ENCODE data around the gene KDM2B. TPM values are rescaled to one million over a fixed set of nuclear protein-coding genes. Genes with fewer than 3 reads are reported as not detected.

Gene KDM2B
- polyA plus RNA-seq, 1 donor (not counting 4 experiments of a cell fraction or from before 2014, with no cell fraction given) = 10.3 TPM

DNA sequence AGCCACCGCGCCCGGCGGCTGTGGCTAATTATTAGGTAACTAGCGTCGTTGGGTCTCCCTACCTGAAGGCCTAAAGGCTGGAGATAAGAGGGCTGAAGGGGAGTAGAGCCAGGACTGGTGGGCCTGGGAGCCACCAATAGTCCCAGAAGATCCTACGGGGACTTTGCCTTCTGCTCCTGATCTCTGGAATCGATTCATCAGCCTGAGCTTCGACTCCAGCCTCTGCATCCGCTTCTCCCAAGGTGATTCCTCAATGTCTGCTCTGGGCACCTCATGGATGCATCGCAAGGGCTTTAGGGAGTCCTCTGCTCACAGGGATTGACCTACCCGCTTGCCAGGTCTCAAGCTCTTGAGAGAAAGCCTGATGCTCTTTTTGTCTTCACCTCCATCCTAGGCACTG, 14.7 kb upstream of the KDM2B start:
- no peaks in the 10 kb centered on the region for H3K9me1 ChIP-seq (ENCODE audit: control insufficient read depth, extremely low read depth, insufficient read depth, low read length)
- no peaks in the 10 kb centered on the region for H4K20me1 ChIP-seq (ENCODE audit: control insufficient read depth, extremely low read depth, insufficient read depth, low read length)
- DNase-seq (ENCODE audit: low read depth, low spot score) (no peak), FAIRE-seq (no peak)
- TF ChIP-seq, protein P1, sequence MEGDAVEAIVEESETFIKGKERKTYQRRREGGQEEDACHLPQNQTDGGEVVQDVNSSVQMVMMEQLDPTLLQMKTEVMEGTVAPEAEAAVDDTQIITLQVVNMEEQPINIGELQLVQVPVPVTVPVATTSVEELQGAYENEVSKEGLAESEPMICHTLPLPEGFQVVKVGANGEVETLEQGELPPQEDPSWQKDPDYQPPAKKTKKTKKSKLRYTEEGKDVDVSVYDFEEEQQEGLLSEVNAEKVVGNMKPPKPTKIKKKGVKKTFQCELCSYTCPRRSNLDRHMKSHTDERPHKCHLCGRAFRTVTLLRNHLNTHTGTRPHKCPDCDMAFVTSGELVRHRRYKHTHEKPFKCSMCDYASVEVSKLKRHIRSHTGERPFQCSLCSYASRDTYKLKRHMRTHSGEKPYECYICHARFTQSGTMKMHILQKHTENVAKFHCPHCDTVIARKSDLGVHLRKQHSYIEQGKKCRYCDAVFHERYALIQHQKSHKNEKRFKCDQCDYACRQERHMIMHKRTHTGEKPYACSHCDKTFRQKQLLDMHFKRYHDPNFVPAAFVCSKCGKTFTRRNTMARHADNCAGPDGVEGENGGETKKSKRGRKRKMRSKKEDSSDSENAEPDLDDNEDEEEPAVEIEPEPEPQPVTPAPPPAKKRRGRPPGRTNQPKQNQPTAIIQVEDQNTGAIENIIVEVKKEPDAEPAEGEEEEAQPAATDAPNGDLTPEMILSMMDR (optimal IDR thresholded peaks at IDR 0.05 in 1 of 3, IDR thresholded peaks at IDR 0.05 in 1 of 3, conservative IDR thresholded peaks at IDR 0.05 in 1 of 3; ENCODE audit: extremely low read depth in 1 of 3, insufficient read depth in 2 of 3, low read length in 3 of 3) = no peak
- TF ChIP-seq EZH2 (IDR thresholded peaks at IDR 0.05; ENCODE audit: low read length) = no peak
- no peak overlapping the region for H3K9ac ChIP-seq (ENCODE audit: control insufficient read depth, extremely low read depth, insufficient read depth, low read length)
- no peak overlapping the region for H3K4me3 ChIP-seq (ENCODE audit: control insufficient read depth in 2 of 3, extremely low read depth in 1 of 3, insufficient read depth in 2 of 3, low read depth in 1 of 3, low read length in 3 of 3)
- H2AFZ ChIP-seq (ENCODE audit: control insufficient read depth, low read length) = no peak overlapping the region
- no peaks in the 10 kb centered on the region for H3K79me2 ChIP-seq (ENCODE audit: control insufficient read depth, insufficient read depth, low read length)
- H3K4me1 ChIP-seq (ENCODE audit: control insufficient read depth, extremely low read depth, insufficient read depth, low read length) = peaks cover 2% of the 10 kb centered on the region
- no peaks in the 10 kb centered on the region for H3K36me3 ChIP-seq (ENCODE audit: control insufficient read depth in 2 of 2, extremely low read depth in 1 of 2, insufficient read depth in 2 of 2, low read length in 2 of 2)
- no peak overlapping the region for H3K4me2 ChIP-seq (ENCODE audit: control insufficient read depth, extremely low read depth, insufficient read depth, low read depth, low read length)
- dilution Hi-C loops (cut with MboI; ENCODE audit: extremely low pct_ligation_motif_present, low sequenced_read_pairs) = no loop called here
- H3K9me3 ChIP-seq (ENCODE audit: control insufficient read depth, low read depth, low read length) = no peaks in the 10 kb centered on the region
- no peaks in the 10 kb centered on the region for H3K27me3 ChIP-seq (ENCODE audit: control insufficient read depth, extremely low read depth, insufficient read depth, low read length)
- no peak overlapping the region for H3K27ac ChIP-seq (ENCODE audit: control insufficient read depth, insufficient read depth, low read length)

DNA sequence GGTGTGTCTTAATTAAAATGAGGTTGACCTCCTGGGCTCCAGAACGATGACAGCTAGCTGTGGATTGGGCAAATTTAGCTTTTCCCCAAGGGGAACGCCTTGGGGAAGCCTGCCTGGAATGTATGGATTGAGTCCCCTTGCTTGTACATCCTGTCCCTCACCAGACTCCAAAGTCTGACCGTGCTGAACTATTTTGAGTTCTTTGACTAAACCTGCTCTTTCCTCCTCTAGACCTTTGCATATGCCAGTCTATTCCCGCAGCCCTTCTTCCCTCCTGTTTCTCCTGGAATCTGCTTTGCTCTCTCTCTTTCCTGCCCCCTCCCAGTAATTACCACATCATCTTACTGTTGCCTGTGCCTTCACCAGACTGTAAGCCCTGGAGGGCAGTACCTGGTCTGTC, 11.5 kb upstream of the KDM2B start:
- dilution Hi-C loops (cut with MboI; ENCODE audit: extremely low pct_ligation_motif_present, low sequenced_read_pairs) = no loop called here
- Histone ChIP-seq H3K4me1 (ENCODE audit: control insufficient read depth, extremely low read depth, insufficient read depth, low read length) (peaks cover 4% of the 10 kb centered on the region), H3K9me3 (ENCODE audit: control insufficient read depth, low read depth, low read length) (no peaks in the 10 kb centered on the region), H3K9me1 (ENCODE audit: control insufficient read depth, extremely low read depth, insufficient read depth, low read length) (no peaks in the 10 kb centered on the region), H4K20me1 (ENCODE audit: control insufficient read depth, extremely low read depth, insufficient read depth, low read length) (no peaks in the 10 kb centered on the region), H3K4me2 (ENCODE audit: control insufficient read depth, extremely low read depth, insufficient read depth, low read depth, low read length) (no peak overlapping the region), H3K4me3 (ENCODE audit: control insufficient read depth in 2 of 3, extremely low read depth in 1 of 3, insufficient read depth in 2 of 3, low read depth in 1 of 3, low read length in 3 of 3) (no peak overlapping the region), H3K9ac (ENCODE audit: control insufficient read depth, extremely low read depth, insufficient read depth, low read length) (no peak overlapping the region), H3K36me3 (ENCODE audit: control insufficient read depth in 2 of 2, extremely low read depth in 1 of 2, insufficient read depth in 2 of 2, low read length in 2 of 2) (no peaks in the 10 kb centered on the region), H3K79me2 (ENCODE audit: control insufficient read depth, insufficient read depth, low read length) (no peaks in the 10 kb centered on the region), H3K27me3 (ENCODE audit: control insufficient read depth, extremely low read depth, insufficient read depth, low read length) (no peaks in the 10 kb centered on the region), H2AFZ (ENCODE audit: control insufficient read depth, low read length) (no peak overlapping the region), H3K27ac (ENCODE audit: control insufficient read depth, insufficient read depth, low read length) (no peak overlapping the region)
- FAIRE-seq (no peak), DNase-seq (ENCODE audit: low read depth, low spot score) (no peak)
- TF ChIP-seq EZH2 (IDR thresholded peaks at IDR 0.05; ENCODE audit: low read length) = no peak
- TF ChIP-seq, protein P1 (optimal IDR thresholded peaks at IDR 0.05 in 1 of 3, IDR thresholded peaks at IDR 0.05 in 1 of 3, conservative IDR thresholded peaks at IDR 0.05 in 1 of 3; ENCODE audit: extremely low read depth in 1 of 3, insufficient read depth in 2 of 3, low read length in 3 of 3) = no peak

Data from keratinocyte (primary cell).